Brain microvascular endothelial cell (primary cell): ENCODE measurements around the gene PFKL.
"Not testable (repeated sequence)": the region's sequence is repeated elsewhere in the genome, so short reads cannot be mapped to it uniquely, and the experiment has no call there.

Experiments
- DNase-seq: peaks from one replicate; pipeline ENCODE4 v3.0.0-alpha.2; 2020
- H3K27ac ChIP-seq: fragments of 250-450 bp; sonication (Bioruptor Pico); 2 replicates; pipeline ENCODE4 v1.5.1; 2020; ENCODE audit warnings: mild to moderate bottlenecking, moderate library complexity
- H3K27me3 ChIP-seq: fragments of 250-450 bp; sonication (Bioruptor Pico); replicated peaks from 2 replicates; pipeline ENCODE4 v1.5.1; 2020; ENCODE audit warnings: mild to moderate bottlenecking
- H3K36me3 ChIP-seq: fragments of 250-450 bp; sonication (Bioruptor Pico); replicated peaks from 2 replicates; pipeline ENCODE4 v1.5.1; 2020; ENCODE audit warnings: mild to moderate bottlenecking
- H3K4me3 ChIP-seq: 2 replicates; pipeline ENCODE4 v1.5.1; 2011; ENCODE audit warnings: low read depth, mild to moderate bottlenecking, control low read depth, low read length, moderate library complexity
- in situ Hi-C: cut with HindIII; loops from 2 replicates; pipeline ENCODE4 v1.10.0; 2017; ENCODE audit warnings: low sequenced_read_pairs, low pct_ligation_motif_present
- TF ChIP-seq, protein P1 (sequence below): IDR thresholded peaks from 2 replicates; pipeline ENCODE4 v1.5.1; 2011; ENCODE audit warnings: low read depth, mild to moderate bottlenecking, moderate library complexity, low read length, control low read depth, inconsistent platforms; ENCODE audit errors: missing control alignments

Gene PFKL

DNA sequence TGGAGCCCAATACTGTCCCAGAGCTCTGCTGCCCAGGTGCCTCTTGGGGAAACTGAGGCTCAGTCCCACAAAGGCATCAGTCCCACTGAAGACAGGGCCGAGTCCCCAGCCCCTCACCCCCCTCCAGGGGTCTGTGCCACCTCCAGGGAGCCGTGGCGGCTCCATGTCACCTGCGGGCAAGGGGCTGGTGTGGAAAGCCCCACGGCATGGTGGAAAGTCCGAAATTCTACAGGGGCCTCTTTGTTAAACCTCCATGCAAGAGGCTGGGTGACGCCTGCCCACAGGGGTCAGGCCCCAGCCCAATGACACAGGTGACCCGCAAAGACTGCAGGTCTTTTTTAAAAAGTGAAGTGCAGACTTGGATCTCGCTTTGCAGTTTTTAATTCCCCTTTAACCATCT, 17.5 kb upstream of the PFKL start:
- H3K4me3 ChIP-seq, result no peak overlapping the region
- DNase-seq, result no peak
- no peaks in the 10 kb centered on the region for H3K36me3 ChIP-seq
- TF ChIP-seq, protein P1, sequence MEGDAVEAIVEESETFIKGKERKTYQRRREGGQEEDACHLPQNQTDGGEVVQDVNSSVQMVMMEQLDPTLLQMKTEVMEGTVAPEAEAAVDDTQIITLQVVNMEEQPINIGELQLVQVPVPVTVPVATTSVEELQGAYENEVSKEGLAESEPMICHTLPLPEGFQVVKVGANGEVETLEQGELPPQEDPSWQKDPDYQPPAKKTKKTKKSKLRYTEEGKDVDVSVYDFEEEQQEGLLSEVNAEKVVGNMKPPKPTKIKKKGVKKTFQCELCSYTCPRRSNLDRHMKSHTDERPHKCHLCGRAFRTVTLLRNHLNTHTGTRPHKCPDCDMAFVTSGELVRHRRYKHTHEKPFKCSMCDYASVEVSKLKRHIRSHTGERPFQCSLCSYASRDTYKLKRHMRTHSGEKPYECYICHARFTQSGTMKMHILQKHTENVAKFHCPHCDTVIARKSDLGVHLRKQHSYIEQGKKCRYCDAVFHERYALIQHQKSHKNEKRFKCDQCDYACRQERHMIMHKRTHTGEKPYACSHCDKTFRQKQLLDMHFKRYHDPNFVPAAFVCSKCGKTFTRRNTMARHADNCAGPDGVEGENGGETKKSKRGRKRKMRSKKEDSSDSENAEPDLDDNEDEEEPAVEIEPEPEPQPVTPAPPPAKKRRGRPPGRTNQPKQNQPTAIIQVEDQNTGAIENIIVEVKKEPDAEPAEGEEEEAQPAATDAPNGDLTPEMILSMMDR, result no peak
- H3K27ac ChIP-seq, result no peak overlapping the region
- no peaks in the 10 kb centered on the region for H3K27me3 ChIP-seq
- in situ Hi-C loops, result no loop called here

DNA sequence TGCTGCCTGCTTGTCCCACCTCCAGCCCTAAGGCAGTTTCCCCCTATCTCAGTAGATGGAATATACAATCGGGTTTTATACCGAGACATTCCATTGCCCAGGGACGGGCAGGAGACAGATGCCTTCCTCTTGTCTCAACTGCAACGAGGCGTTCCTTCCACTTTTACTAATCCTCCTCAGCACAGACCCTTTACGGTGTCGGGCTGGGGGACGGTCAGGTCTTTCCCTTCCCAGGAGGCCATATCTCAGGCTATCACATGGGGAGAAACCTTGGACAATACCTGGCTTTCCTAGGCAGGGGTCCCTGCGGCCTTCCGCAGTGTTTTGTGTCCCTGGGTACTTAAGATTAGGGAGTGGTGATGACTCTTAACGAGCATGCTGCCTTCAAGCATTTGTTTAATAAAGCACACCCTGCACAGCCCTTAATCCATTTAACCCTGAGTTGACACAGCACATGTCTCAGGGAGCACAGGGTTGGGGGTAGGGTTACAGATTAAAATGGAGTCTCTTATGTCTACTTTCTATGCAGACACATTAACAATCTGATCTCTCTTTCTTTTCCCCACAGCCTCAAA, 16.6 kb upstream of the PFKL start:
- H3K27me3 ChIP-seq, DNase-seq, H3K4me3 ChIP-seq, H3K27ac ChIP-seq, in situ Hi-C loops, H3K36me3 ChIP-seq: not testable (repeated sequence)

DNA sequence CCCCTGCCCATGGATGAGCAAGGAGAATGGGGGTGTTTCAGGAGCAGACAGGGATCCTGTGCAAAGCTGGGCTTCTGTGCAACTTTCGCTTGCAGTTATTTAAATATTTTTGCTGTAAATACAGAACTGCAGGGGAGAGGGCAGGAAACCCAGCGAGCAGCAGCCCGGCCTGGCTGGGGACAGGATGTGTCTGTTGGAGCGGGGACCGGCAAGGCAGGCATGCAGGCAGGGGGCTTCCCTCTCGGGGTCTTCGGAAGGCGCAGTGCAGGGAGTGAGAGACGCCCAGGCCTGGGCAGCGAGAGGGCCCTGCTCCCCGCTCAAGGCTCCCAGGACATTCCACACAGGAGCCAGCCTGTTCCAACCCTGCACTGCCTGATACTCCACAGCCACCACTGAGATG, 15.9 kb upstream of the PFKL start:
- Histone ChIP-seq H3K36me3 (no peaks in the 10 kb centered on the region), H3K27me3 (no peaks in the 10 kb centered on the region), H3K27ac (no peak overlapping the region), H3K4me3 (no peak overlapping the region)
- in situ Hi-C loops, result no loop called here
- DNase-seq, result no peak
- TF ChIP-seq, protein P1, result no peak

DNA sequence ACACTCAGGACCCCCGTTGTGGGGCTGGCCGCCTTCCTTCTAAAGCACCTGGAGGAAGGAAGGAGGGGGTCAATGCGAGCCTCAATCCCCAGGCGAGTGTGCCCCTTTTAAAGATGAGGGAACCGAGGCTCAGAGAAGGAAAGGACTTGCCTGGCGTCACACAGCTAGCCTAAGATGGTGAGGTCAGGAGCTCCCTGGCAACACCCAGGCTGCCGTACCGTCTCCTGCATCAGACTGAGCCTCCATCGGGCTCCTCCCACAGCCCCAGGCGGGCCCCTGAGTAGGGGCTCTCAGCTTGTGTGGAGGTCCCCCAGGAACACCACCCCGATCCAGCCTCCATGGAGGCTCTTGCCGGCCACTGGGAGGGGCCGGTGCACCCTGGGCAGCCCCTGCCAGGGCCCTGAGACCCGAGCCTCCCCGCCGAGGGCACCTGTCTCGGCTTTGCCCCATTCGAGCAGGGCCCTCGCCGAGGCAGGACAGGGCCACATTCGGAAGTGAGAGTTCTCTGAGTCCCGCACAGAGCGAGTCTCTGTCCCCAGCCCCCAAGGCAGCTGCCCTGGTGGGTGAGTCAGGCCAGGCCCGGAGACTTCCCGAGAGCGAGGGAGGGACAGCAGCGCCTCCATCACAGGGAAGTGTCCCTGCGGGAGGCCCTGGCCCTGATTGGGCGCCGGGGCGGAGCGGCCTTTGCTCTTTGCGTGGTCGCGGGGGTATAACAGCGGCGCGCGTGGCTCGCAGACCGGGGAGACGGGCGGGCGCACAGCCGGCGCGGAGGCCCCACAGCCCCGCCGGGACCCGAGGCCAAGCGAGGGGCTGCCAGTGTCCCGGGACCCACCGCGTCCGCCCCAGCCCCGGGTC, 14.5 kb upstream of the PFKL start, which contains the start of gene AIRE:
Gene AIRE, plus strand, starts transcription at position 739 of the 855 bp plus-strand sequence. CDS start 131 bp downstream, outside the sequence.
- TF ChIP-seq, protein P1, result no peak
- H3K27me3 ChIP-seq, result no peaks in the 10 kb centered on the region
- no peaks in the 10 kb centered on the region for H3K36me3 ChIP-seq
- in situ Hi-C loops, result no loop called here
- no peak within 1 kb of the TSS for H3K27ac ChIP-seq
- peak; percentile 21 for DNase-seq
- peak within 1 kb of the TSS; percentile 15 for H3K4me3 ChIP-seq

DNA sequence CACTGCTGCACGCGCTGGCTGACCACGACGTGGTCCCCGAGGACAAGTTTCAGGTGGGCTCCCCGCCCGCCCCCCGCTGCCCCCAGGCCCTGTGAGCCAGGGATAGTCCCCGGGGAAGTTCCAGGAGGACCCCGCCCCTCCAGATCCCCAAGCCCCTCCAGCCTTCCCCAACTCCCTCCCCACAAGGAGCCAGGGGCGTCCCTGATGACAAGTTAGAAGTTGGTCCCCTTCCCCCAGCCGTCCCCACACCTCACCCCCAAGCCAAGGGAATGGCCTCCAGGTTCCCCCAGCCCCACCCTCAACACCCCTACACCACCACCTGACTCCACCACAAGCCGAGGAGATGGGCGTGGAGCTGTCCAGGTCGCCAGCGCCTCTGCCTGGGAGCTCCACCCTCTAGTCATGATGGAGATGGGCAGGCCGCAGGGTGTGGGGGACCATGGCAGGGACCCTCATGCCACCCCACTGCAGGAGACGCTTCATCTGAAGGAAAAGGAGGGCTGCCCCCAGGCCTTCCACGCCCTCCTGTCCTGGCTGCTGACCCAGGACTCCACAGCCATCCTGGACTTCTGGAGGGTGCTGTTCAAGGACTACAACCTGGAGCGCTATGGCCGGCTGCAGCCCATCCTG, 13.7 kb upstream of the PFKL start:
- DNase-seq, result no peak
- TF ChIP-seq, protein P1, result no peak
- Histone ChIP-seq H3K36me3 (no peaks in the 10 kb centered on the region), H3K4me3 (no peak overlapping the region), H3K27me3 (no peaks in the 10 kb centered on the region), H3K27ac (no peak overlapping the region)
- in situ Hi-C loops, result no loop called here

DNA sequence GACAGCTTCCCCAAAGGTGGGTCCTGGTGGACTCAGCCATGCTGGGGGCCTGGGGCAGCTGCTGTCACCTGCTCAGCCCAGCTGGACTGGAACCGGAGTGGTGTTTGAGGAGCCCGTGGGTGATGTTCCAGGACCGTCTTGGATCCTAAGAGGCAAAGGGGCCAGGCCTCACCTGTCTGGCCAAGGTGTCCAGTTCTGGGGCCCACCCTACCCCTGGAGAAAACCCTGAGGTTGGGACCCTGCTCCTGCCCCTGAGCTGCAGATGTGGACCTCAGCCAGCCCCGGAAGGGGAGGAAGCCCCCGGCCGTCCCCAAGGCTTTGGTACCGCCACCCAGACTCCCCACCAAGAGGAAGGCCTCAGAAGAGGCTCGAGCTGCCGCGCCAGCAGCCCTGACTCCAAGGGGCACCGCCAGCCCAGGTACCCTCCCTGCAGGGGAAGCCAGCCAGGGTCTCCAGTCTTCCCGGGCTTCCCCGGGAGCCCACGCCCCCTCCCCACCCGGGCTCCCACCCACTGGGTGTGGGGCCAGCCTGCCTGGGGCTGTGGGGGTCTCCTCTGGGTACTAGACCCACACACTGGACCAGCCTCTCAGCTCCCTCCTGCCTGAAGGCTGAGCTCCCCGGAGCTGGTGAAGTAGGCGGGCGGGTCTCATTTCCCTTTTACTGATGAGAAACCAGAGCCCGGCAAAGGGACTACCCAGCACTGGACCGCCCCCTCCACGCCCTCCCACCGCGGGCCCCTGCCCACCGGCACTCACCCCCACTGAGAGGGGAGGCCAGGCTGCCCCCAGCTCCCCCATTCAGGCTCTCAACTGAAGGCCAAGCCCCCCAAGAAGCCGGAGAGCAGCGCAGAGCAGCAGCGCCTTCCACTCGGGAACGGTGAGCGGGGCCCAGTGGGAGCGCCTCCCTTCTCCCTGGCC, 12.9 kb upstream of the PFKL start:
- no peak overlapping the region for H3K4me3 ChIP-seq
- in situ Hi-C loops, result no loop called here
- no peak for DNase-seq
- no peaks in the 10 kb centered on the region for H3K27me3 ChIP-seq
- no peaks in the 10 kb centered on the region for H3K36me3 ChIP-seq
- H3K27ac ChIP-seq, result no peak overlapping the region
- TF ChIP-seq, protein P1, result no peak
